Fibroblast of mammary gland (primary cell): ENCODE results near the gene HEATR5B.
"Not testable (repeated sequence)": the region's sequence is repeated elsewhere in the genome, so short reads cannot be mapped to it uniquely, and the experiment has no call there.

Experiments
- DNase-seq: peaks from one replicate; pipeline ENCODE4 v3.0.0-alpha.2; 2010; ENCODE audit warnings: low read depth
- H3K4me3 ChIP-seq: 2 replicates; pipeline ENCODE4 v1.5.1; 2011; ENCODE audit warnings: low read depth, mild to moderate bottlenecking, low read length, moderate library complexity; ENCODE audit not compliant: control insufficient read depth
- CTCF ChIP-seq: conservative IDR thresholded peaks from 2 replicates; pipeline ENCODE4 v1.5.1; 2011; ENCODE audit warnings: low read depth, low read length, inconsistent platforms; ENCODE audit not compliant: control insufficient read depth, insufficient read depth

Gene HEATR5B

DNA sequence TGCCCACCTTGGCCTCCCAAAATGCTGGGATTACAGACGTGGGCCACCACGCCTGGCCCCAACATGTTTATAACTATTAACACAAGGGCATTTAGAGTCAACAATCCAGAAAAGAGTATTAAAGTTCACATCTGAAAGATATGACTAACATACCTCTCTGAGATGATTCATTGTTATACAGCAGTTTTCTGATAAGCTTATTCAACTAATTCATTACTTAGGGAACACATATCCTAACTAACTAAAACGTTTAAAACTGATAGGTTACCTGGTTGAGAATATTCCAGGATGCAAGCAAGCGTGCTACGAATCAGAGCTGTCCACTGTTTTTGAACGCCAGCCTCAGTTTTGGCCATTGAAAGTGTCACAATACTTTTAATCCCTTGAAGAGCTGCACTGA, 83.9 kb downstream of the HEATR5B start:
- H3K4me3 ChIP-seq = no peak overlapping the region
- TF ChIP-seq CTCF = no peak
- peak; percentile 37 for DNase-seq

- not testable (repeated sequence) for H3K4me3 ChIP-seq, DNase-seq
These were observed 84.8 kb downstream of the HEATR5B start for GRCh38 chr2:36999416-36999815.

DNA sequence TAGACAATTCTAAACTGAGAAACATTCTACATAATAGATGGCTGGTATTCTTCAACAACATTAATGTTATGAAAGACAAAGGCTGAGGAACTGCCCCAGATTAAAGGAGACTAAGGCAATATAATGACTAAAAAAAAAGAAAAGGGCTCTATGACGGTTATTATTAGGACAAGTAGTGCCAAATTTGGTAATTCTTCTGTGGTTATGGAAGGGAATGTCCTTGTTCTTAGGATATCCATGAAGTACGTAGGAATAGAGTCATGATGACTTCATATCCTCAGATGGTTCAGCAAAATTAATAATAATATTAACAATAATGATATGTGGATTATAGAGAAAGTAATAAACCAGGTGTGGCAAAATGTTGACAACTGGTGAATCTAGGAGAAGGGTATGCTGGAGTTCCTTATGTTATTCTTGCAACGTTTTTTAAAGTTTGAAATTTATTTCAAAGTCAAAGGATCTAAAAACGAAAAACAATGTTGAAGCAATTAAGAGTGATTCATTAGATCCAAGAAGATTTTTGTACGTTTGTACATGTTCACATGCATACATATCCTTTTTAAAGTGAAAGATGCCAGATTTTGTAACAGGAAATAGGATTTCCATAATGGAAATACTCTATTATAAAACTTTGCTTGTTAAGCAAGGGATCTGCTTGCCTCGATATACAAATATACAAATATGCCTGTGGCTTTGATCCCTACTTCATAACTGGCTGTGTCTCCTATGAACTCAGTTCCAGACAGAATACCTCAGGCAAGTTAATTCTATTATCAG, 90.1 kb downstream of the HEATR5B start:
- H3K4me3 ChIP-seq = no peak overlapping the region
- peak; percentile 85 for DNase-seq
- TF ChIP-seq CTCF = no peak

GRCh38 chr2:36988008-36988407, 96.2 kb downstream of the HEATR5B start:
- TF ChIP-seq CTCF = no peak
- H3K4me3 ChIP-seq = no peak overlapping the region
- no peak for DNase-seq

- H3K4me3 ChIP-seq = no peak overlapping the region
- TF ChIP-seq CTCF = no peak
- DNase-seq = no peak
These were observed 101.7 kb downstream of the HEATR5B start for GRCh38 chr2:36982467-36982866.

- DNase-seq = no peak
- H3K4me3 ChIP-seq = no peak overlapping the region
- no peak for TF ChIP-seq CTCF
These were observed 102.3 kb downstream of the HEATR5B start for GRCh38 chr2:36981911-36982310.

- DNase-seq, H3K4me3 ChIP-seq: not testable (repeated sequence)
These were observed 105.2 kb downstream of the HEATR5B start for GRCh38 chr2:36979007-36979406.

- no peak for TF ChIP-seq CTCF
- no peak overlapping the region for H3K4me3 ChIP-seq
- no peak for DNase-seq
These were observed 108.1 kb downstream of the HEATR5B start for GRCh38 chr2:36976065-36976464.
